HEK293 (cell line): ENCODE measurements around the gene COL18A1.

Experiments
- HIC1 ChIP-seq: fragments of 450-650 bp; formaldehyde crosslinking; IDR thresholded peaks from 2 replicates; pipeline ENCODE4 v1.5.1; 2016; ENCODE audit warnings: missing biosample characterization, missing genetic modification characterization
- HOXD13 ChIP-seq: sonication (generic); formaldehyde crosslinking; IDR thresholded peaks from 2 replicates; pipeline ENCODE4 v1.8.0; 2022; ENCODE audit warnings: missing genetic modification reagents, borderline replicate concordance
- KLF7 ChIP-seq: fragments of 450-650 bp; formaldehyde crosslinking; IDR thresholded peaks from 2 replicates; pipeline ENCODE4 v1.5.1; 2016; ENCODE audit warnings: missing biosample characterization, missing genetic modification characterization, borderline replicate concordance
- PRDM10 ChIP-seq: fragments of 450-650 bp; formaldehyde crosslinking; IDR thresholded peaks from 2 replicates; pipeline ENCODE4 v1.5.1; 2016; ENCODE audit warnings: missing biosample characterization, missing genetic modification characterization
- SP2 ChIP-seq: fragments of 450-650 bp; formaldehyde crosslinking; IDR thresholded peaks from 2 replicates; pipeline ENCODE4 v1.5.1; 2016; ENCODE audit warnings: missing biosample characterization, missing genetic modification characterization
- ZBTB17 ChIP-seq: fragments of 450-650 bp; formaldehyde crosslinking; IDR thresholded peaks from 2 replicates; pipeline ENCODE4 v1.5.1; 2016; ENCODE audit warnings: missing biosample characterization, missing genetic modification characterization
- ZBTB44 ChIP-seq: fragments of 450-650 bp; IDR thresholded peaks from 2 replicates; pipeline ENCODE4 v1.5.1; 2018; ENCODE audit warnings: missing biosample characterization, mild to moderate bottlenecking, missing genetic modification characterization
- ZFHX2 ChIP-seq: fragments of 450-650 bp; formaldehyde crosslinking; conservative IDR thresholded peaks from 2 replicates; pipeline ENCODE4 v1.5.1; 2016; ENCODE audit warnings: missing biosample characterization, missing genetic modification characterization
- ZNF132 ChIP-seq: fragments of 450-650 bp; formaldehyde crosslinking; IDR thresholded peaks from 2 replicates; pipeline ENCODE4 v1.5.1; 2017; ENCODE audit warnings: missing biosample characterization, missing genetic modification characterization, borderline replicate concordance
- ZNF138 ChIP-seq: fragments of 450-650 bp; formaldehyde crosslinking; IDR thresholded peaks from 2 replicates; pipeline ENCODE4 v1.5.1; 2016; ENCODE audit warnings: missing biosample characterization, missing genetic modification characterization, borderline replicate concordance
- ZNF148 ChIP-seq: fragments of 450-650 bp; formaldehyde crosslinking; IDR thresholded peaks from 2 replicates; pipeline ENCODE4 v1.5.0; 2017; ENCODE audit warnings: missing biosample characterization, missing genetic modification characterization, borderline replicate concordance
- ZNF155 ChIP-seq: fragments of 450-650 bp; formaldehyde crosslinking; IDR thresholded peaks from 2 replicates; pipeline ENCODE4 v1.5.1; 2016; ENCODE audit warnings: missing biosample characterization, missing genetic modification characterization
- ZNF18 ChIP-seq: fragments of 450-650 bp; formaldehyde crosslinking; IDR thresholded peaks from 2 replicates; pipeline ENCODE4 v1.5.1; 2016; ENCODE audit warnings: missing biosample characterization, missing genetic modification characterization
- ZNF211 ChIP-seq: fragments of 450-650 bp; formaldehyde crosslinking; IDR thresholded peaks from 2 replicates; pipeline ENCODE4 v1.5.1; 2016; ENCODE audit warnings: low read depth, missing biosample characterization, missing genetic modification characterization
- ZNF239 ChIP-seq: fragments of 450-650 bp; formaldehyde crosslinking; IDR thresholded peaks from 2 replicates; pipeline ENCODE4 v1.5.1; 2016; ENCODE audit warnings: missing biosample characterization, missing genetic modification characterization
- ZNF423 ChIP-seq: fragments of 450-650 bp; formaldehyde crosslinking; IDR thresholded peaks from 2 replicates; pipeline ENCODE4 v1.5.1; 2016; ENCODE audit warnings: missing biosample characterization, missing genetic modification characterization
- ZNF433 ChIP-seq: fragments of 450-650 bp; formaldehyde crosslinking; IDR thresholded peaks from 2 replicates; pipeline ENCODE4 v1.5.1; 2016; ENCODE audit warnings: missing biosample characterization, missing genetic modification characterization, low read depth
- ZNF521 ChIP-seq: fragments of 450-650 bp; formaldehyde crosslinking; IDR thresholded peaks from 2 replicates; pipeline ENCODE4 v1.5.1; 2017; ENCODE audit warnings: missing biosample characterization, mild to moderate bottlenecking, missing genetic modification characterization
- ZNF555 ChIP-seq: fragments of 450-650 bp; formaldehyde crosslinking; conservative IDR thresholded peaks from 2 replicates; pipeline ENCODE4 v1.5.1; 2017; ENCODE audit warnings: missing biosample characterization, mild to moderate bottlenecking, missing genetic modification characterization, inconsistent platforms
- ZNF561 ChIP-seq: fragments of 450-650 bp; IDR thresholded peaks from 2 replicates; pipeline ENCODE4 v1.5.1; 2018; ENCODE audit warnings: missing biosample characterization, missing genetic modification characterization, borderline replicate concordance
- ZNF610 ChIP-seq: fragments of 450-650 bp; formaldehyde crosslinking; IDR thresholded peaks from 2 replicates; pipeline ENCODE4 v1.5.1; 2016; ENCODE audit warnings: missing biosample characterization, missing genetic modification characterization, borderline replicate concordance
- ZNF624 ChIP-seq: fragments of 450-650 bp; formaldehyde crosslinking; IDR thresholded peaks from 2 replicates; pipeline ENCODE4 v1.5.1; 2017; ENCODE audit warnings: missing biosample characterization, missing genetic modification characterization
- ZNF660 ChIP-seq: fragments of 450-650 bp; IDR thresholded peaks from 2 replicates; pipeline ENCODE4 v1.5.1; 2018; ENCODE audit warnings: missing biosample characterization, mild to moderate bottlenecking, missing genetic modification characterization
- ZNF692 ChIP-seq: fragments of 450-650 bp; formaldehyde crosslinking; IDR thresholded peaks from 2 replicates; pipeline ENCODE4 v1.5.1; 2016; ENCODE audit warnings: missing biosample characterization, missing genetic modification characterization
- ZNF701 ChIP-seq: fragments of 450-650 bp; formaldehyde crosslinking; IDR thresholded peaks from 2 replicates; pipeline ENCODE4 v1.5.1; 2016; ENCODE audit warnings: missing biosample characterization, missing genetic modification characterization
- ZSCAN16 ChIP-seq: fragments of 450-650 bp; formaldehyde crosslinking; IDR thresholded peaks from 2 replicates; pipeline ENCODE4 v1.5.1; 2016; ENCODE audit warnings: missing biosample characterization, missing genetic modification characterization

COL18A1 gene

GRCh38 chr21:45541221-45542039 is 136.5 kb downstream of the COL18A1 start (continued):
- TF ChIP-seq ZNF148 (tag by site-specific recombination), result no peak
- no peak for TF ChIP-seq ZNF211 (tag by site-specific recombination)
- TF ChIP-seq ZNF521, result no peak
- peak; percentile 87 for TF ChIP-seq SP2 (tag by site-specific recombination)
- no peak for TF ChIP-seq ZNF18 (tag by site-specific recombination)
- TF ChIP-seq ZNF660 (tag by site-specific recombination), result no peak
- 0 out of 2 replicates have a peak, but pooled peaks have one; percentile 35 for TF ChIP-seq ZNF610
- TF ChIP-seq HOXD13 (CRISPR knock-in tag), result no peak
- no peak for TF ChIP-seq ZNF561 (tag by site-specific recombination)
- no peak for TF ChIP-seq ZSCAN16 (tag by site-specific recombination)
- no peak for TF ChIP-seq ZNF624 (tag by site-specific recombination)
- TF ChIP-seq HIC1 (tag by site-specific recombination), result no peak
- TF ChIP-seq ZNF433 (tag by site-specific recombination), result no peak
- TF ChIP-seq KLF7, result no peak
- TF ChIP-seq ZNF701 (tag by site-specific recombination), result no peak; the same call in 1 of the 2 replicates
- TF ChIP-seq ZNF423 (tag by site-specific recombination), result peak; percentile 73; the same call in 1 of the 2 replicates
- no peak for TF ChIP-seq ZBTB44 (tag by site-specific recombination)
- no peak for TF ChIP-seq ZNF555 (tag by site-specific recombination)
- no peak for TF ChIP-seq ZNF239 (tag by site-specific recombination)
- peak; percentile 68 for TF ChIP-seq PRDM10 (tag by site-specific recombination)
- TF ChIP-seq ZBTB17, result peak; percentile 64
- no peak for TF ChIP-seq ZNF155
- TF ChIP-seq ZNF692 (tag by site-specific recombination), result peak; percentile 47
- no peak for TF ChIP-seq ZNF132
- peak; percentile 81 for TF ChIP-seq ZFHX2 (tag by site-specific recombination)
- TF ChIP-seq ZNF138, result no peak
